Measurements from ENCODE around the gene FNDC3B.

Gene FNDC3B

DNA sequence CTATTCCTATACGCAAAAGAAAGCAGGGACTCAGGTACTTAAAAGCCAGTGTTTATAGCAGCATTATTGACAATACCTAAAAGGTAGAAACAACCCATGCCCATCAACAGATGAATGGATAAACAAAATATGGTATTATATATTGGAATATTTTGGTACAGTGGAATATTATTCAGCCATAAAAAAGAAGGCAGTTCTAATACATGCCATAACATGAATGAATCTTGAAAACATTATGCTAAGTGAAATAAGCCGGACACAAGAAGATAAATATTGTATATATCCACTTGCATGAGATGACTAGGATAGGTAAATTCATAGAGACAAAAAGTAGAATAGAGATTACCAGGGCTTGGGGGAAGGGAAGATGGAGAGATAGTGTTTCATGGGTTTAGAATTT, 9.2 kb downstream of the FNDC3B start:
- H3K27ac ChIP-seq (ENCODE audit: low read length): no peak overlapping the region
- no peaks in the 10 kb centered on the region for H3K9me3 ChIP-seq (replicated peaks; ENCODE audit: insufficient read depth, low read length)
- no peak overlapping the region for H2AFZ ChIP-seq (ENCODE audit: low read length)
- no peak for TF ChIP-seq EZH2 (optimal IDR thresholded peaks at IDR 0.05; ENCODE audit: low read depth, low read length)
- TF ChIP-seq EZH2phosphoT487 (IDR thresholded peaks at IDR 0.05; ENCODE audit: low read length): no peak
- TF ChIP-seq, protein P1, sequence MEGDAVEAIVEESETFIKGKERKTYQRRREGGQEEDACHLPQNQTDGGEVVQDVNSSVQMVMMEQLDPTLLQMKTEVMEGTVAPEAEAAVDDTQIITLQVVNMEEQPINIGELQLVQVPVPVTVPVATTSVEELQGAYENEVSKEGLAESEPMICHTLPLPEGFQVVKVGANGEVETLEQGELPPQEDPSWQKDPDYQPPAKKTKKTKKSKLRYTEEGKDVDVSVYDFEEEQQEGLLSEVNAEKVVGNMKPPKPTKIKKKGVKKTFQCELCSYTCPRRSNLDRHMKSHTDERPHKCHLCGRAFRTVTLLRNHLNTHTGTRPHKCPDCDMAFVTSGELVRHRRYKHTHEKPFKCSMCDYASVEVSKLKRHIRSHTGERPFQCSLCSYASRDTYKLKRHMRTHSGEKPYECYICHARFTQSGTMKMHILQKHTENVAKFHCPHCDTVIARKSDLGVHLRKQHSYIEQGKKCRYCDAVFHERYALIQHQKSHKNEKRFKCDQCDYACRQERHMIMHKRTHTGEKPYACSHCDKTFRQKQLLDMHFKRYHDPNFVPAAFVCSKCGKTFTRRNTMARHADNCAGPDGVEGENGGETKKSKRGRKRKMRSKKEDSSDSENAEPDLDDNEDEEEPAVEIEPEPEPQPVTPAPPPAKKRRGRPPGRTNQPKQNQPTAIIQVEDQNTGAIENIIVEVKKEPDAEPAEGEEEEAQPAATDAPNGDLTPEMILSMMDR (IDR thresholded peaks at IDR 0.05; ENCODE audit: low read length): no peak
- no peak overlapping the region for H3K4me2 ChIP-seq (ENCODE audit: low read depth, low read length)
- H3K79me2 ChIP-seq (ENCODE audit: low read length): peaks cover 100% of the 10 kb centered on the region
- peaks cover 44% of the 10 kb centered on the region for H4K20me1 ChIP-seq (ENCODE audit: insufficient read depth, low read length)
- no peaks in the 10 kb centered on the region for H3K27me3 ChIP-seq (replicated peaks; ENCODE audit: insufficient read depth, low read length)
- no peak overlapping the region for H3K4me3 ChIP-seq (ENCODE audit: low read length)
- DNase-seq: no peak
- H3K36me3 ChIP-seq (replicated peaks; ENCODE audit: insufficient read depth, low read length): peaks cover 25% of the 10 kb centered on the region
- H3K9ac ChIP-seq (ENCODE audit: low read length): no peak overlapping the region
- H3F3A ChIP-seq (ENCODE audit: insufficient read depth, low read length): 0 out of 2 replicates have a peak, but pooled peaks cover 2% of the 10 kb centered on the region
- H3K9me2 ChIP-seq (replicated peaks; ENCODE audit: insufficient read depth, low read length): no peaks in the 10 kb centered on the region
- peaks cover 27% of the 10 kb centered on the region for H3K4me1 ChIP-seq (ENCODE audit: low read length)

DNA sequence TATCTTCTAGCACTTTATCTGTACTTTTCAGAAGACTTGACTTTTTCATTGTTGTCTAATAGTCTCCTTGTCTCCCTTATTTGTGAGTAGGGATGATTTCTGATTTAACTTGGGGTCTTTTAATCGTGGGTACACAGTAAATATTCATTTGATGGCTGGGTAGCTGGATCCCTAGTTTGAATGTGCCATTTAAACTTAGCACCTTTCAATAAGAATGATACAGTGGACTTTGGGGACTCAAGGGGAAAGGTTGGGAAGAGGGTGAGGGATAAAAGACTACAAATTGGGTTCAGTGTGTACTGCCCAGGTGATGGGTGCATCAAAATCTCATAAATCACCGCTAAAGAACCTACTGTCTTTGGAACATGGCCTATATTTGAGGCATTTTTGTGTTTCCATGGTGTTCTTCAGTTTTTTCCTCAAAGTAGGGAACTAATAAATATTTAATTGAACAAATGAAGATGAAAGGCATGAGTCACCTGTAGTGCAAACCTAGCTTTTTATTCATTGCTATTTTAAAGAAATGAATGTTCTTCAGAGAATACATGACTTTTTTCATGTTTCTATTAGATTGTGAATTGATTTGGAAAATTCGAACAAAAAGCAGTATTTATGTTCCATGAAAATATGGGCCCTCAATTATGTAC, 12.1 kb downstream of the FNDC3B start:
- TF ChIP-seq, protein P1 (IDR thresholded peaks at IDR 0.05; ENCODE audit: low read length): no peak
- TF ChIP-seq EZH2 (optimal IDR thresholded peaks at IDR 0.05; ENCODE audit: low read depth, low read length): no peak
- TF ChIP-seq EZH2phosphoT487 (IDR thresholded peaks at IDR 0.05; ENCODE audit: low read length): no peak
- peaks cover 13% of the 10 kb centered on the region for H3F3A ChIP-seq (ENCODE audit: insufficient read depth, low read length)
- peaks cover 14% of the 10 kb centered on the region for H3K36me3 ChIP-seq (replicated peaks; ENCODE audit: insufficient read depth, low read length)
- peaks cover 34% of the 10 kb centered on the region for H3K4me1 ChIP-seq (ENCODE audit: low read length)
- H3K9me2 ChIP-seq (replicated peaks; ENCODE audit: insufficient read depth, low read length): no peaks in the 10 kb centered on the region
- H3K27me3 ChIP-seq (replicated peaks; ENCODE audit: insufficient read depth, low read length): no peaks in the 10 kb centered on the region
- H4K20me1 ChIP-seq (ENCODE audit: insufficient read depth, low read length): peaks cover 20% of the 10 kb centered on the region; the same call in 1 of the 2 replicates
- no peak overlapping the region for H3K4me3 ChIP-seq (ENCODE audit: low read length)
- H3K9me3 ChIP-seq (replicated peaks; ENCODE audit: insufficient read depth, low read length): no peaks in the 10 kb centered on the region
- no peak overlapping the region for H3K4me2 ChIP-seq (ENCODE audit: low read depth, low read length)
- H3K27ac ChIP-seq (ENCODE audit: low read length): no peak overlapping the region
- H3K79me2 ChIP-seq (ENCODE audit: low read length): peaks cover 100% of the 10 kb centered on the region
- no peak overlapping the region for H2AFZ ChIP-seq (ENCODE audit: low read length)
- no peak for DNase-seq
- H3K9ac ChIP-seq (ENCODE audit: low read length): no peak overlapping the region

DNA sequence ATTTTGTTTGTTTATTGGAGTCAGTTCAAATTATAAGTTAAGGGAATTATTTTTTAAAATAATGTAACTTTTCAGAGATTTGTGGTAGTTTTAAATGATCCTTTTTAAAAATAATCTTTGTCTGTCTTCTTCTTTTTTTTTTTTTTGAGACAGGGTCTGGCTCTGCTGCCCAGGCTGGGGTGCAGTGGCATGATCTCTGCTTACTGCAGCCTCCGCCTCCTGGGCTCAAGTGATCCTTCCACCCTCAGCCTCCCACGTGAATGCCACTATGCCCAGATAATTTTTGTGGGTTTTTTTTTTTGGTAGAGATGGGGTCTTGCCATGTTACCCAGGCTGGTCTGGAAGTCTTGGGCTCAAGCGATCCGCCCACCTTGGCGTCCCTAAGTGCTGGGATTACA, 12.6 kb downstream of the FNDC3B start:
- H3K9me3 ChIP-seq (replicated peaks; ENCODE audit: insufficient read depth, low read length): no peaks in the 10 kb centered on the region
- no peak overlapping the region for H3K27ac ChIP-seq (ENCODE audit: low read length)
- TF ChIP-seq EZH2 (optimal IDR thresholded peaks at IDR 0.05; ENCODE audit: low read depth, low read length) (no peak), EZH2phosphoT487 (IDR thresholded peaks at IDR 0.05; ENCODE audit: low read length) (no peak)
- TF ChIP-seq, protein P1 (IDR thresholded peaks at IDR 0.05; ENCODE audit: low read length): no peak

More for the DNA sequence above, 12.6 kb downstream of the FNDC3B start:
- H3K79me2 ChIP-seq (ENCODE audit: low read length): peaks cover 100% of the 10 kb centered on the region
- H3F3A ChIP-seq (ENCODE audit: insufficient read depth, low read length): peaks cover 13% of the 10 kb centered on the region
- H2AFZ ChIP-seq (ENCODE audit: low read length): no peak overlapping the region
- no peak overlapping the region for H3K4me2 ChIP-seq (ENCODE audit: low read depth, low read length)
- H3K36me3 ChIP-seq (replicated peaks; ENCODE audit: insufficient read depth, low read length): peaks cover 14% of the 10 kb centered on the region
- no peaks in the 10 kb centered on the region for H3K9me2 ChIP-seq (replicated peaks; ENCODE audit: insufficient read depth, low read length)
- peaks cover 14% of the 10 kb centered on the region; the same call in 1 of the 2 replicates for H4K20me1 ChIP-seq (ENCODE audit: insufficient read depth, low read length)
- H3K27me3 ChIP-seq (replicated peaks; ENCODE audit: insufficient read depth, low read length): no peaks in the 10 kb centered on the region
- H3K4me3 ChIP-seq (ENCODE audit: low read length): no peak overlapping the region
- peaks cover 39% of the 10 kb centered on the region for H3K4me1 ChIP-seq (ENCODE audit: low read length)
- DNase-seq: no peak
- no peak overlapping the region for H3K9ac ChIP-seq (ENCODE audit: low read length)
